ENCODE measurements around the gene LYL1. TPM values are rescaled to one million over a fixed set of nuclear protein-coding genes. Genes with fewer than 3 reads are reported as not detected.

LYL1 gene
- total and polyA plus RNA-seq, 9 of the 15 experiments (the other 6 are each of a cell fraction or from before 2014, with no cell fraction given) = 1.3 to 266 (median 34.0) TPM

DNA sequence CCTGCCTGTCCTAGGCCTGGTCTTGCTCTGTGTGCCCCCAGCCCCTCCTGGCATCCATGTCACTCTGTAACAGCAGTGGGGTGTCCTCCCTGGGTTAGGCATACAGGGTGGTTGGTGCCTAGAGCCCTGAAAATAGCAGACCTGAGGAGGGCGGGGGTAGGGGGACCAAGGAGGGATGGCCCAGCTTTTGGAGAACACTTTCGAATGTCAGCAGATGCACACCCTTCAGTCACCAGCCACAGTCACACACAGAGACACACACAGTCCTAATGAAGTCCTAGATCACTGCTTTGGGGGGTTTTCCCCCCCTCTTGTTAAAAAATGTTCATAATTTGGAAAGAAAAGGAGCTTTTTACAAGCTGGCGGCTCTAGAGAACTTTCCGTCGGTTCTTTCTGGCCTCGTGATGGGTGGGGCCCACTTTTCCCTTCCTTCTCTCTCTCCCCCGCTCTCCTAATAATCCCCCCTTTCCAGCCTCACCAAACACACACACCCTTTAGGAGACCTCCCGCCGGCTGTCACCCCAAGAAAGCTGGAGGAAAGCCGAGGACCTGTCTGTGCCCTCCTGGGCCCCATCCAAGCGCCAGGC, 47.9 kb downstream of the LYL1 start (continued):
- TF ChIP-seq SMC3 (conservative IDR thresholded peaks at IDR 0.05; ENCODE audit: insufficient read depth, low read depth, low read length) = no peak

DNA sequence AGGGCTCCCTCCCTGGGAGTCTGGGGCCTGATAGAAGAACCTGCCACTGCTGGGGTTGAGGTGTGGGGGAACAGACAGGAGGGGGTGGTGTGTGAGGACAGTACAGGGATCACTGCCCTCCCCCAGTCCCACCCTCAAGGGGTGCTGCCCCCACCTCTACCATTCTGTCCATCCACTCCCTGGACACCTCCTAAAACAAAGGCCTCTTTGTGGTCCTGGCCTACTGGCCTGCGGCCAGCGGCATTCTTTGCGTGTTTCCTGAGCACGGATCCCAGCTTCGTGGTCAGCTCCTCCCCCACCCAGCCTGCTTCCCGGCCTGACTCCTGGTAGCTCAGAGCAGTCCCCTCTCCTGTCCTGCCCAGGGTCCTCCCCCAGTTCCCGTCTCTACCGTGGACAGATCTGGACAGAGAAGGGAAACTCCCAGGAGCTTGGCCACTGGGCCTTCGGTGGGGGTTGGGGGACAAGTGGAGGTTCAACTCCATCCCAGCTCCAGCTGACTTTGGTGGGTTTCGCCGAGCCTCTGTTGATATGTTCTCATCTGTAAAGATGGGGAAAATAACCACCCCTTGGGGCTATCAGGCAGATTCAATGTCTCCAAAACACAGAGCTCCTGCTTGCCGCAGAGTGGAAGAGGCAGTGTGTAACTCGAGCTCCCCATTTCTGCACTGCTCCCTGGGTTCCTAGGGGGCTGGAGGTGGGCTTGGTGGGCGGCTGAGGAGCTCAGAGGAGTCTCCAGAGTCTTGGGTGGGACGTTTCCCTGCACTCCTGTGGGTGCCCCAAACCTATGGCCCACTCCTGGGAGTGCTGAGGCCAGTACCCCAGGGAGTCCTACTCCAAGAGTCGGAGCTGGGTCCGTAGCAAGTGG, 48.7 kb downstream of the LYL1 start:
- ChIA-PET POLR2A (interaction anchor here (0.6 to 1.9 kb wide), 5 partner anchors 10 to 422 kb away, joined by 3 to 7 read pairs (median 5); no protein-coding TSS in a partner anchor), CTCF (ENCODE audit: low intra/inter-chr PET ratio) (no interaction called here)
- H3K9ac ChIP-seq (ENCODE audit: insufficient read depth in 1 of 2, low read depth in 2 of 2, low read length in 2 of 2) = peak overlapping the region in 1 of 2 experiments; percentile 77; a peak in 2 of 4 replicates
- no peaks in the 10 kb centered on the region for H3K9me3 ChIP-seq (replicated peaks; ENCODE audit: control insufficient read depth, insufficient read depth, low read depth, low read length)
- H3K4me1 ChIP-seq (replicated peaks in 1 of 2; ENCODE audit: control insufficient read depth in 2 of 2, insufficient read depth in 2 of 2, low read length in 2 of 2) = peaks cover 11 to 50% of the 10 kb centered on the region in 2 experiments
- H3K27ac ChIP-seq (ENCODE audit: extremely low read depth, low read depth, low read length) = no peak overlapping the region
- no peaks in the 10 kb centered on the region for H3K36me3 ChIP-seq (ENCODE audit: control insufficient read depth, insufficient read depth, low read length)
- peaks cover 11% of the 10 kb centered on the region; the same call in 2 of the 3 replicates for H3K79me2 ChIP-seq (ENCODE audit: control insufficient read depth, insufficient read depth, low read length)
- in situ Hi-C loops (cut with MboI) = no loop called here
- H4K20me1 ChIP-seq (replicated peaks; ENCODE audit: control insufficient read depth, insufficient read depth, low read length) = peaks cover 50% of the 10 kb centered on the region
- peaks cover 6% of the 10 kb centered on the region for H3K9me1 ChIP-seq (ENCODE audit: control insufficient read depth, insufficient read depth, low read length)
- H3K4me3 ChIP-seq = no peak overlapping the region
- no peak for DNase-seq (ENCODE audit: extremely low read depth in 1 of 4, low spot score in 3 of 4)
- TF ChIP-seq E4F1 (CRISPR knock-in tag; IDR thresholded peaks at IDR 0.05; ENCODE audit: borderline replicate concordance) = no peak
- no peak for TF ChIP-seq MAFK (IDR thresholded peaks at IDR 0.05; ENCODE audit: low read length)
- no peak for TF ChIP-seq CBX2 (IDR thresholded peaks at IDR 0.05; ENCODE audit: insufficient read depth, low read length, poor library complexity, severe bottlenecking)
- TF ChIP-seq SMARCA5 (IDR thresholded peaks at IDR 0.05) = no peak
- no peak for TF ChIP-seq ZBTB49 (CRISPR knock-in tag; IDR thresholded peaks at IDR 0.05; ENCODE audit: borderline replicate concordance)
- TF ChIP-seq TAL1 (IDR thresholded peaks at IDR 0.05) = no peak
- TF ChIP-seq MXI1 (IDR thresholded peaks at IDR 0.05; ENCODE audit: low read depth, low read length) = no peak
- no peak for TF ChIP-seq SRSF3 (IDR thresholded peaks at IDR 0.05; ENCODE audit: insufficient read depth, low read length)
- no peak for TF ChIP-seq ZFPM2 (CRISPR knock-in tag; IDR thresholded peaks at IDR 0.05)
- TF ChIP-seq ZNF551 (CRISPR knock-in tag; IDR thresholded peaks at IDR 0.05) = no peak
- TF ChIP-seq CC2D1A (IDR thresholded peaks at IDR 0.05) = no peak
- no peak for TF ChIP-seq ZNF347 (CRISPR knock-in tag; IDR thresholded peaks at IDR 0.05; ENCODE audit: low read depth)
- TF ChIP-seq MED1 (CRISPR knock-in tag; IDR thresholded peaks at IDR 0.05; ENCODE audit: borderline replicate concordance) = no peak
- no peak for TF ChIP-seq NCOR1 (IDR thresholded peaks at IDR 0.05)
- WGBS (ENCODE audit: insufficient coverage, low coverage, missing lambda C conversion rate) = 54% methylated on average over 17 of the region's 17 CpGs
- FAIRE-seq = no peak
- intact Hi-C loops (cut with micrococcal nuclease) = no loop called here
- no peak overlapping the region for H2AFZ ChIP-seq (ENCODE audit: low read depth, low read length)
- no peaks in the 10 kb centered on the region for H3K27me3 ChIP-seq (ENCODE audit: control insufficient read depth in 2 of 2, insufficient read depth in 2 of 2, low read length in 2 of 2)
- H3K4me2 ChIP-seq (ENCODE audit: insufficient read depth, low read length) = no peak overlapping the region
- ATAC-seq = no peak
- no TSS peak for BruUV-seq (replicated peaks)

Data from K562 (cell line).